Stimulated activated CD4-positive, alpha-beta T cell treated with anti-CD3 and anti-CD28 coated beads, Interleukin-12 subunit alpha, Interleukin-12 subunit beta, amount 100 ng/mL, for 4 hours (primary cell): ENCODE measurements around the gene DPH1.
"Not testable (repeated sequence)": the region's sequence is repeated elsewhere in the genome, so short reads cannot be mapped to it uniquely, and the experiment has no call there.

Experiments used
- DNase-seq: peaks from one replicate; pipeline ENCODE4 v3.0.0-alpha.2; 2020

Gene DPH1

GRCh38 chr17:2008332-2009126 lies 21.4 kb upstream of the DPH1 start:
- no peak for DNase-seq

GRCh38 chr17:2009737-2010136 lies 20.2 kb upstream of the DPH1 start:
- DNase-seq, result no peak

GRCh38 chr17:2011411-2012371 lies 18.3 kb upstream of the DPH1 start:
- DNase-seq, result no peak

GRCh38 chr17:2012499-2012898 lies 17.5 kb upstream of the DPH1 start:
- DNase-seq, result no peak

GRCh38 chr17:2013220-2013993 lies 16.5 kb upstream of the DPH1 start:
- DNase-seq, result not testable (repeated sequence)

GRCh38 chr17:2013994-2014317 lies 16.0 kb upstream of the DPH1 start:
- no peak for DNase-seq

GRCh38 chr17:2015314-2015713 lies 14.6 kb upstream of the DPH1 start:
- DNase-seq, result no peak

- DNase-seq, result no peak
Measured at GRCh38 chr17:2016494-2016893, 13.5 kb upstream of the DPH1 start.

- DNase-seq, result no peak
Measured at GRCh38 chr17:2017274-2017941, 12.5 kb upstream of the DPH1 start.

- DNase-seq, result no peak
Measured at GRCh38 chr17:2018716-2019510, 11.0 kb upstream of the DPH1 start.

GRCh38 chr17:2019723-2020122 lies 10.2 kb upstream of the DPH1 start:
- no peak for DNase-seq

GRCh38 chr17:2020721-2021120 lies 9.2 kb upstream of the DPH1 start:
- DNase-seq, result no peak

GRCh38 chr17:2022647-2023240 lies 7.2 kb upstream of the DPH1 start:
- DNase-seq, result no peak

GRCh38 chr17:2023256-2023655 lies 6.7 kb upstream of the DPH1 start:
- no peak for DNase-seq

- peak; percentile 33 for DNase-seq
Measured at GRCh38 chr17:2023692-2024571, 6.0 kb upstream of the DPH1 start.

GRCh38 chr17:2024572-2025219 lies 5.3 kb upstream of the DPH1 start:
- DNase-seq, result no peak

GRCh38 chr17:2025220-2025621 lies 4.7 kb upstream of the DPH1 start, which contains the start of gene RTN4RL1:
RTN4RL1 (minus strand) TSS chr17:2025334; CDS start chr17:2024865, 469 bp downstream.
- DNase-seq, result peak; percentile 66

GRCh38 chr17:2025622-2026309 lies 4.2 kb upstream of the DPH1 start:
- no peak for DNase-seq
